Keratinocyte (primary cell): ENCODE results near the gene RP9. TPM values are rescaled to one million over a fixed set of nuclear protein-coding genes. Genes with fewer than 3 reads are reported as not detected.

Experiments
- DNase-seq: peaks from one replicate; pipeline ENCODE4 v3.0.0-alpha.2; 2011; ENCODE audit warnings: low read depth, missing footprints, low spot score
- FAIRE-seq: peaks from 2 replicates; lab custom pipeline; 2011; peaks lifted over from hg19 to GRCh38; lab: Jason Lieb, UNC
- H2AFZ ChIP-seq: 2 replicates; pipeline ENCODE4 v1.6.0; 2012; ENCODE audit warnings: low read length, control low read depth, inconsistent platforms; ENCODE audit not compliant: control insufficient read depth
- H3K27ac ChIP-seq: 2 replicates; pipeline ENCODE4 v1.5.1; 2011; ENCODE audit warnings: low read length; ENCODE audit not compliant: control insufficient read depth, insufficient read depth
- H3K27me3 ChIP-seq: 3 replicates; pipeline ENCODE4 v1.6.0; 2011; ENCODE audit warnings: low read length; ENCODE audit not compliant: control insufficient read depth, insufficient read depth; ENCODE audit errors: extremely low read depth
- H3K36me3 ChIP-seq, 2 experiments: 2 replicates in 1 of 2; 3 replicates in 1 of 2; pipeline ENCODE4 v1.5.1; 2011; ENCODE audit warnings: low read length in 2 of 2, mild to moderate bottlenecking in 1 of 2; ENCODE audit not compliant: control insufficient read depth in 2 of 2, insufficient read depth in 2 of 2; ENCODE audit errors: extremely low read depth in 1 of 2
- H3K4me1 ChIP-seq: 3 replicates; pipeline ENCODE4 v1.5.1; 2011; ENCODE audit warnings: low read length; ENCODE audit not compliant: control insufficient read depth, insufficient read depth; ENCODE audit errors: extremely low read depth
- H3K4me2 ChIP-seq: 3 replicates; pipeline ENCODE4 v1.6.0; 2011; ENCODE audit warnings: low read depth, low read length; ENCODE audit not compliant: control insufficient read depth, insufficient read depth; ENCODE audit errors: extremely low read depth
- H3K4me3 ChIP-seq, 3 experiments: fragments of 200-600 bp in 1 of 3; sonication (generic) in 1 of 3; 2 replicates in 2 of 3; 3 replicates in 1 of 3; pipeline ENCODE4 v1.5.1; 2011 to 2016; ENCODE audit warnings: low read length in 3 of 3, mild to moderate bottlenecking in 3 of 3, control low read depth in 2 of 3, inconsistent platforms in 1 of 3, low read depth in 1 of 3, mixed read lengths in 1 of 3, mixed run types in 1 of 3, moderate library complexity in 1 of 3; ENCODE audit not compliant: control insufficient read depth in 2 of 3, insufficient read depth in 2 of 3; ENCODE audit errors: extremely low read depth in 1 of 3
- H3K79me2 ChIP-seq: 2 replicates; pipeline ENCODE4 v1.6.0; 2012; ENCODE audit warnings: low read length; ENCODE audit not compliant: control insufficient read depth, insufficient read depth
- H3K9ac ChIP-seq: 3 replicates; pipeline ENCODE4 v1.6.0; 2011; ENCODE audit warnings: low read length; ENCODE audit not compliant: control insufficient read depth, insufficient read depth; ENCODE audit errors: extremely low read depth
- H3K9me1 ChIP-seq: 3 replicates; pipeline ENCODE4 v1.6.0; 2011; ENCODE audit warnings: low read length; ENCODE audit not compliant: control insufficient read depth, insufficient read depth; ENCODE audit errors: extremely low read depth
- H3K9me3 ChIP-seq: 2 replicates; pipeline ENCODE4 v1.5.1; 2012; ENCODE audit warnings: low read depth, low read length; ENCODE audit not compliant: control insufficient read depth
- H4K20me1 ChIP-seq: 3 replicates; pipeline ENCODE4 v1.6.0; 2011; ENCODE audit warnings: low read length; ENCODE audit not compliant: control insufficient read depth, insufficient read depth; ENCODE audit errors: extremely low read depth
- CTCF ChIP-seq, 3 experiments: IDR thresholded peaks in 1 of 3; conservative IDR thresholded peaks in 1 of 3; optimal IDR thresholded peaks in 1 of 3; 2 replicates in 2 of 3; 3 replicates in 1 of 3; pipeline versions ENCODE3 to v1.5.1; 2011; ENCODE audit warnings: low read length in 3 of 3, mild to moderate bottlenecking in 3 of 3, moderate library complexity in 2 of 3, control low read depth in 1 of 3, inconsistent platforms in 1 of 3; ENCODE audit not compliant: insufficient read depth in 2 of 3; ENCODE audit errors: extremely low read depth in 1 of 3
- EZH2 ChIP-seq: IDR thresholded peaks from one replicate; pipeline ENCODE4 v1.6.1; 2012; ENCODE audit warnings: inconsistent platforms, mild to moderate bottlenecking, low read length, moderate library complexity
- dilution Hi-C: fragments of 300-500 bp; cut with MboI; formaldehyde crosslinking; loops from one replicate; pipeline ENCODE4 v1.7.0; 2020; ENCODE audit warnings: low sequenced_read_pairs; ENCODE audit not compliant: extremely low pct_ligation_motif_present
- polyA plus RNA-seq, 5 experiments: library from polyadenylated mRNA; depleted of rRNA in 3 of 5; stranded (reverse) in 3 of 5; stranded (forward) in 1 of 5; unstranded in 1 of 5; fragments of >200 nt; gene quantifications; 1 replicate in 1 of 5; 2 replicates in 3 of 5; 3 replicates in 1 of 5; pipeline versions ENCODE4 v1.2.1 to v1.2.3, GENCODE V29; 2011 to 2012; ENCODE audit warnings: missing spikeins in 2 of 5, low read depth in 1 of 5, low replicate concordance in 1 of 5

Gene RP9
- polyA plus RNA-seq, 1 donor (not counting 4 experiments of a cell fraction or from before 2014, with no cell fraction given) = 17.4 TPM

GRCh38 chr7:33070277-33070676 is 38.9 kb downstream of the RP9 start:
- Histone ChIP-seq H3K9me1 (no peaks in the 10 kb centered on the region), H3K9ac (no peak overlapping the region), H3K27me3 (no peaks in the 10 kb centered on the region), H3K4me3 (no peak overlapping the region), H3K36me3 (no peaks in the 10 kb centered on the region), H3K4me1 (no peaks in the 10 kb centered on the region), H3K79me2 (no peaks in the 10 kb centered on the region), H2AFZ (no peak overlapping the region), H3K4me2 (no peak overlapping the region), H4K20me1 (no peaks in the 10 kb centered on the region), H3K9me3 (no peaks in the 10 kb centered on the region), H3K27ac (no peak overlapping the region)
- no peak for TF ChIP-seq EZH2
- no peak for TF ChIP-seq CTCF (optimal IDR thresholded peaks at IDR 0.05 in 1 of 3, IDR thresholded peaks at IDR 0.05 in 1 of 3, conservative IDR thresholded peaks at IDR 0.05 in 1 of 3; ENCODE audit: extremely low read depth in 1 of 3, insufficient read depth in 2 of 3, low read length in 3 of 3)
- FAIRE-seq = no peak
- dilution Hi-C loops = no loop called here
- DNase-seq = no peak

- dilution Hi-C loops = no loop called here
- no peak overlapping the region for H3K27ac ChIP-seq
These were observed 41.3 kb downstream of the RP9 start for GRCh38 chr7:33067921-33068320.

More at GRCh38 chr7:33067921-33068320, 41.3 kb downstream of the RP9 start:
- FAIRE-seq = no peak
- TF ChIP-seq EZH2 = no peak
- no peak for TF ChIP-seq CTCF (optimal IDR thresholded peaks at IDR 0.05 in 1 of 3, IDR thresholded peaks at IDR 0.05 in 1 of 3, conservative IDR thresholded peaks at IDR 0.05 in 1 of 3; ENCODE audit: extremely low read depth in 1 of 3, insufficient read depth in 2 of 3, low read length in 3 of 3)
- Histone ChIP-seq H3K36me3 (no peaks in the 10 kb centered on the region), H3K9me3 (no peaks in the 10 kb centered on the region), H3K79me2 (no peaks in the 10 kb centered on the region), H3K27me3 (no peaks in the 10 kb centered on the region), H3K9me1 (no peaks in the 10 kb centered on the region), H3K4me1 (peaks cover 7% of the 10 kb centered on the region), H3K9ac (no peak overlapping the region), H4K20me1 (no peaks in the 10 kb centered on the region), H3K4me2 (no peak overlapping the region), H3K4me3 (no peak overlapping the region), H2AFZ (no peak overlapping the region)
- DNase-seq = no peak
